ENCODE measurements around the gene MTMR1.

The MTMR1 gene

DNA sequence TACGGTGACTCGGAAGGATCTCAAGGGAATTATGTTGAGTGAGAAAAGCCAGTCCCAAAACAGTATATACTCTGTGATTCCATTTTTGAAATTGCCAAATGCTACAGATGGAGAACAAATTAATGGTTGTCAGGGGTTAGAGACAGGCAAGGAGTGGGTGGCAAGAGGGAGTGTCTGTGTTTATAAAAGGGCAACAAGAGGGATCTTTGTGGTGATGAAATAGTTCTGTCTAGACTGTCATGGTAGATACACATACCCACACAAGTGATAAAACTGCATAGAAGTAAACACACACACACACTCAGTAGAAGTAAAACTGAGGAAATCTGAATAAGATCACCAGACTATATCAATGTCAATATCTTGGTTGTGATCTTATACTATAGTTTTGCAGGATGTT, 112.5 kb downstream of the MTMR1 start:
- no peak for DNase-seq

DNA sequence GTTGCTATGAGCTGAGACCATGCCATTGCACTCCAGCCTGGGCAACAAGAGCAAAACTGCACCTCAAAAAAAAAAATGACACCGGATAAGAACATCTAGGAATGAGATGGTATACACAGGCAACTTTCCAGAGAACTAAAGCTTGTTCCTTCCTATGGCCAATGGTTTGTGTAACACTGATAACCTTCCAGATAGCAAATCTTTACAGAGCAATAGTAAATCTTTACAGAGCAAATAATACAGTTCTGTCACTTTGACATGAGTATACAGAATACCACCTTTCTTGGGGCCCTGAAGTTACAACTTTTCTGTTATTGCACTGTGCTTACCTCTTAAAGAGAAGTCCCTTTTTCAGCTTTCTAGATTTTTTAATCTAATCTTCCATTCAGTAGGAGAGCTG, 113.6 kb downstream of the MTMR1 start:
- DNase-seq, result no peak

DNA sequence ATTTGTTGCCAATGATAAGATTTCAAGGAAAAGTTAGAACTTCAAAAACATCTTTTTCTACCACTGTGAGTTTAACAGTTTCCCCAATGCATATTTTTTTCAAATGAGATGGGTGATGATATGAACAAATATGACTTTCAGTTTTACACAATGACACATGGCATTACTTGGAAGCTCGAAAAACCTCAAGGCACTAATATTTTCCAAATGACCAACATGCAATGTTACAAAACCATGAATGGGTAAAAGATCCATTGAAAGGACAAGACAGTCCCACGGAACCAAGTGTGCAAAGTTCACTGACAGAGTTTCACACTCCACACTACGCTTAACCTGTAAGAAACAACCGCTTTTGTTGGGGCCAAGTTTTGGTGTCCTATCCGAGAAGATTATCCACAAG, 120.7 kb downstream of the MTMR1 start:
- DNase-seq, result no peak
